GF-D8 (cell line): ENCODE results near the gene FAM53A.

Experiments used
- DNase-seq: peaks from one replicate; lab custom pipeline; 2025; lab: John Stamatoyannopoulos, UW

The FAM53A gene

GRCh38 chr4:1639299-1639868 is 44.7 kb downstream of the FAM53A start:
- DNase-seq: no peak

GRCh38 chr4:1638873-1639272 is 45.2 kb downstream of the FAM53A start:
- no peak for DNase-seq

- no peak for DNase-seq
Measured at GRCh38 chr4:1638272-1638598, 45.9 kb downstream of the FAM53A start.

- DNase-seq: no peak
Measured at GRCh38 chr4:1637580-1638271, 46.4 kb downstream of the FAM53A start.

GRCh38 chr4:1636490-1637211 is 47.5 kb downstream of the FAM53A start:
- DNase-seq: no peak

- DNase-seq: no peak
Measured at GRCh38 chr4:1635464-1635863, 48.6 kb downstream of the FAM53A start.

GRCh38 chr4:1633993-1634392 is 50.1 kb downstream of the FAM53A start:
- no peak for DNase-seq

GRCh38 chr4:1632109-1633104 is 51.7 kb downstream of the FAM53A start:
- peak; percentile 73 for DNase-seq

GRCh38 chr4:1631136-1631535 is 53.0 kb downstream of the FAM53A start:
- DNase-seq: no peak

GRCh38 chr4:1630266-1630665 is 53.8 kb downstream of the FAM53A start:
- no peak for DNase-seq

- DNase-seq: no peak
Measured at GRCh38 chr4:1629699-1630083, 54.4 kb downstream of the FAM53A start.

- no peak for DNase-seq
Measured at GRCh38 chr4:1628892-1629698, 55.0 kb downstream of the FAM53A start.

GRCh38 chr4:1627417-1628313 is 56.4 kb downstream of the FAM53A start:
- no peak for DNase-seq

GRCh38 chr4:1626941-1627340 is 57.2 kb downstream of the FAM53A start:
- DNase-seq: no peak

GRCh38 chr4:1626151-1626550 is 58.0 kb downstream of the FAM53A start:
- no peak for DNase-seq

GRCh38 chr4:1625600-1626138 is 58.4 kb downstream of the FAM53A start:
- DNase-seq: no peak

- no peak for DNase-seq
Measured at GRCh38 chr4:1624519-1624910, 59.6 kb downstream of the FAM53A start.

- DNase-seq: no peak
Measured at GRCh38 chr4:1623821-1624518, 60.1 kb downstream of the FAM53A start.

- DNase-seq: no peak
Measured at GRCh38 chr4:1623400-1623799, 60.7 kb downstream of the FAM53A start.

- no peak for DNase-seq
Measured at GRCh38 chr4:1622956-1623355, 61.2 kb downstream of the FAM53A start.
